Endothelial cell of umbilical vein (primary cell): Measurements from ENCODE around the gene MYH9. TPM values are rescaled to one million over a fixed set of nuclear protein-coding genes. Genes with fewer than 3 reads are reported as not detected.

Experiments
- BruUV-seq: library from RNA; stranded (reverse); fragments of 400-500 nt; replicated peaks from 2 replicates; lab custom pipeline; 2021; lab: Mats Ljungman, UMichigan
- CTCF ChIA-PET: fragments of 300-600, 350-600 bp; sonication (Branson Sonifier 250); formaldehyde crosslinking; loops from one replicate; lab custom pipeline; 2021; ENCODE audit warnings: antibody characterized with exemption, inconsistent platforms; lab: Charles Lee
- POLR2A ChIA-PET: fragments of 300-600, 350-600 bp; sonication (Branson Sonifier 250); formaldehyde crosslinking; loops from one replicate; lab custom pipeline; 2021; ENCODE audit warnings: antibody characterized with exemption, inconsistent platforms; lab: Charles Lee
- DNase-seq: peaks from one replicate; pipeline ENCODE4 v3.0.0-alpha.2; 2011; ENCODE audit warnings: low read depth, low spot score
- FAIRE-seq: peaks from 2 replicates; lab custom pipeline; 2011; peaks lifted over from hg19 to GRCh38; lab: Jason Lieb, UNC
- H2AFZ ChIP-seq: 2 replicates; pipeline ENCODE4 v1.6.0; 2012; ENCODE audit warnings: low read depth, low read length, control low read depth, inconsistent platforms
- H3K27ac ChIP-seq: 2 replicates; pipeline ENCODE4 v1.5.1; 2011; ENCODE audit warnings: low read depth, mild to moderate bottlenecking, control low read depth, low read length, moderate library complexity; ENCODE audit not compliant: insufficient read depth
- H3K27me3 ChIP-seq, 2 experiments: 2 replicates each; pipeline versions ENCODE4 v1.6.0 to v1.6.1; 2011; ENCODE audit warnings: low read length in 2 of 2, mixed read lengths in 1 of 2; ENCODE audit not compliant: control insufficient read depth in 2 of 2, insufficient read depth in 2 of 2
- H3K36me3 ChIP-seq, 2 experiments: 2 replicates in 1 of 2; 3 replicates in 1 of 2; pipeline ENCODE4 v1.5.1; 2011; ENCODE audit warnings: low read length in 2 of 2, mild to moderate bottlenecking in 1 of 2, moderate library complexity in 1 of 2; ENCODE audit not compliant: control insufficient read depth in 2 of 2, insufficient read depth in 2 of 2; ENCODE audit errors: extremely low read depth in 1 of 2
- H3K4me1 ChIP-seq: 3 replicates; pipeline ENCODE4 v1.5.1; 2011; ENCODE audit warnings: mild to moderate bottlenecking, low read length; ENCODE audit not compliant: control insufficient read depth, insufficient read depth; ENCODE audit errors: extremely low read depth
- H3K4me2 ChIP-seq: 2 replicates; pipeline ENCODE4 v1.6.1; 2011; ENCODE audit warnings: low read length, control low read depth, mixed read lengths; ENCODE audit not compliant: insufficient read depth
- H3K4me3 ChIP-seq, 3 experiments: fragments of 200-600 bp in 1 of 3; sonication (generic), shearing (Covaris generic) in 1 of 3; replicated peaks in 1 of 3; 2 replicates each; pipeline ENCODE4 v1.5.1; 2011 to 2016; ENCODE audit warnings: control low read depth in 3 of 3, low read length in 3 of 3, mild to moderate bottlenecking in 2 of 3, inconsistent platforms in 1 of 3, low read depth in 1 of 3, moderate library complexity in 1 of 3; ENCODE audit not compliant: insufficient read depth in 1 of 3
- H3K79me2 ChIP-seq: 2 replicates; pipeline ENCODE4 v1.6.0; 2012; ENCODE audit warnings: low read length, inconsistent platforms; ENCODE audit not compliant: control insufficient read depth, insufficient read depth
- H3K9ac ChIP-seq: replicated peaks from 2 replicates; pipeline ENCODE3; 2011; ENCODE audit warnings: low read length, control low read depth; ENCODE audit not compliant: insufficient read depth; ENCODE audit errors: extremely low read depth
- H3K9me1 ChIP-seq: replicated peaks from 3 replicates; pipeline ENCODE4 v1.6.0; 2011; ENCODE audit warnings: mild to moderate bottlenecking, low read length; ENCODE audit not compliant: control insufficient read depth, insufficient read depth; ENCODE audit errors: extremely low read depth
- H3K9me3 ChIP-seq: replicated peaks from 2 replicates; pipeline ENCODE4 v1.5.1; 2012; ENCODE audit warnings: low read length, inconsistent platforms; ENCODE audit not compliant: control insufficient read depth, insufficient read depth
- H4K20me1 ChIP-seq: replicated peaks from 2 replicates; pipeline ENCODE3; 2011; ENCODE audit warnings: mild to moderate bottlenecking, low read length; ENCODE audit not compliant: control insufficient read depth, insufficient read depth; ENCODE audit errors: extremely low read depth
- EZH2 ChIP-seq: IDR thresholded peaks from 2 replicates; pipeline ENCODE4 v1.6.1; 2012; ENCODE audit warnings: borderline replicate concordance, low read depth, mild to moderate bottlenecking, moderate library complexity, low read length, inconsistent platforms; ENCODE audit not compliant: severe bottlenecking
- FOS ChIP-seq: IDR thresholded peaks from 2 replicates; pipeline ENCODE4 v1.6.1; 2011; ENCODE audit warnings: mild to moderate bottlenecking, low read length, moderate library complexity, borderline replicate concordance; ENCODE audit not compliant: insufficient read depth
- GATA2 ChIP-seq: IDR thresholded peaks from 2 replicates; pipeline ENCODE4 v1.7.0; 2011; ENCODE audit warnings: low read depth, mild to moderate bottlenecking, moderate library complexity, mixed read lengths, low read length; ENCODE audit not compliant: insufficient read length, insufficient read depth
- JUN ChIP-seq: IDR thresholded peaks from 2 replicates; pipeline ENCODE4 v1.6.1; 2011; ENCODE audit warnings: borderline replicate concordance, low read depth; ENCODE audit not compliant: insufficient read length, insufficient read depth
- MYC ChIP-seq: IDR thresholded peaks from one replicate; pipeline ENCODE4 v1.6.1; 2011; ENCODE audit warnings: mild to moderate bottlenecking, low read depth, low read length
- POLR2A ChIP-seq: IDR thresholded peaks from 2 replicates; pipeline ENCODE4 v1.6.1; 2012; ENCODE audit warnings: low read depth, mild to moderate bottlenecking, control low read depth, low read length
- POLR2AphosphoS5 ChIP-seq: IDR thresholded peaks from 2 replicates; pipeline ENCODE4 v1.6.1; 2012; ENCODE audit warnings: low read depth, mild to moderate bottlenecking, control low read depth, low read length, moderate library complexity; ENCODE audit not compliant: insufficient read depth
- dilution Hi-C: fragments of 300-500 bp; cut with MboI; formaldehyde crosslinking; loops from one replicate; pipeline ENCODE4 v1.15.0; 2019; ENCODE audit warnings: low sequenced_read_pairs; ENCODE audit not compliant: extremely low pct_ligation_motif_present
- intact Hi-C: fragments of 100-400 bp; cut with micrococcal nuclease; formaldehyde crosslinking; loops from one replicate; pipeline ENCODE4 v1.10.0; 2022
- polyA plus RNA-seq, 4 experiments: library from polyadenylated mRNA; depleted of rRNA in 3 of 4; stranded (reverse) in 3 of 4; unstranded in 1 of 4; fragments of >200 nt; gene quantifications; 2 replicates each; pipeline versions ENCODE4 v1.2.1 to v1.2.3, GENCODE V29; 2011 to 2012; ENCODE audit warnings: missing spikeins in 1 of 4
- total RNA-seq: library from RNA; stranded (reverse); gene quantifications from 2 replicates; pipeline ENCODE4 v1.2.3, GENCODE V29; 2021
- TF ChIP-seq, protein P1 (sequence below), 2 donors: IDR thresholded peaks; 1 replicate in 1 of 2; 2 replicates in 1 of 2; pipeline ENCODE4 v1.5.1; 2011; ENCODE audit warnings: low read length in 2 of 2, mild to moderate bottlenecking in 2 of 2, moderate library complexity in 2 of 2, control low read depth in 1 of 2, inconsistent platforms in 1 of 2, low read depth in 1 of 2; ENCODE audit not compliant: insufficient read depth in 1 of 2; ENCODE audit errors: extremely low read depth in 1 of 2
- TF ChIP-seq, protein P2 (sequence below): IDR thresholded peaks from 2 replicates; pipeline ENCODE4 v1.6.1; 2011; ENCODE audit not compliant: insufficient read depth, insufficient read length

MYH9 gene
- total and polyA plus RNA-seq, 2 donors (not counting 3 experiments of a cell fraction or from before 2014, with no cell fraction given): 188 to 1,413 TPM

DNA sequence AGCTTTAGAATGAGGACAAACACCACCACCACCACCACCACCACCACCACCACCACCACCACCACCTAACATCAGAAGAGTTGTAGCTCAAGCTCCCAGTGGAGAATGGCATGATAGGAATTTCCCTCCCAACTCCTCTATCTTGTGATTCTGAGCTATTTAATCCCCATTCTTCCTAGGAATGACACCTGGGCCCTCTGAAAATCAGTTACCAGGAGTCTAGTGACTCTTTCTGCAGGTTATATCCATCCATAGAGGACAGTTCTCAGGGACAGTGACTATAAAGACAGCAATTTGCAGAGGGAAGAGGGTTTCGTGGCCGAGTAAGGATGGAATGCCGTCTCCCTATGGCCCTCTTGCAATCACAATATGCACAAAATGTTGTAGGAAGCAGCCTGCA, 27.8 kb downstream of the MYH9 start:
- Histone ChIP-seq H3K79me2 (peaks cover 96% of the 10 kb centered on the region), H3K27me3 (no peaks in the 10 kb centered on the region), H3K4me2 (no peak overlapping the region), H3K9me3 (no peaks in the 10 kb centered on the region), H3K9me1 (no peaks in the 10 kb centered on the region), H3K4me3 (no peak overlapping the region), H3K4me1 (peaks cover 89% of the 10 kb centered on the region), H4K20me1 (peaks cover 7% of the 10 kb centered on the region), H2AFZ (no peak overlapping the region), H3K36me3 (peaks cover 6 to 8% of the 10 kb centered on the region in 2 experiments), H3K9ac (no peak overlapping the region), H3K27ac (no peak overlapping the region)
- intact Hi-C loops: no loop called here
- ChIA-PET POLR2A (interaction anchor here (0.6 to 0.9 kb wide), 3 partner anchors 20 to 93 kb away, joined by 6 to 11 read pairs (median 11); no protein-coding TSS in a partner anchor), CTCF (interaction anchor here (0.6 to 3.0 kb wide), 3 partner anchors 15 to 127 kb away, joined by 3 to 16 read pairs (median 3); no protein-coding TSS in a partner anchor)
- no peak for DNase-seq
- no TSS peak for BruUV-seq
- dilution Hi-C loops: no loop called here
- no peak for FAIRE-seq
- TF ChIP-seq GATA2 (no peak), EZH2 (no peak), MYC (no peak), JUN (no peak), POLR2A (no peak), POLR2AphosphoS5 (no peak), FOS (no peak)
- TF ChIP-seq, protein P1, sequence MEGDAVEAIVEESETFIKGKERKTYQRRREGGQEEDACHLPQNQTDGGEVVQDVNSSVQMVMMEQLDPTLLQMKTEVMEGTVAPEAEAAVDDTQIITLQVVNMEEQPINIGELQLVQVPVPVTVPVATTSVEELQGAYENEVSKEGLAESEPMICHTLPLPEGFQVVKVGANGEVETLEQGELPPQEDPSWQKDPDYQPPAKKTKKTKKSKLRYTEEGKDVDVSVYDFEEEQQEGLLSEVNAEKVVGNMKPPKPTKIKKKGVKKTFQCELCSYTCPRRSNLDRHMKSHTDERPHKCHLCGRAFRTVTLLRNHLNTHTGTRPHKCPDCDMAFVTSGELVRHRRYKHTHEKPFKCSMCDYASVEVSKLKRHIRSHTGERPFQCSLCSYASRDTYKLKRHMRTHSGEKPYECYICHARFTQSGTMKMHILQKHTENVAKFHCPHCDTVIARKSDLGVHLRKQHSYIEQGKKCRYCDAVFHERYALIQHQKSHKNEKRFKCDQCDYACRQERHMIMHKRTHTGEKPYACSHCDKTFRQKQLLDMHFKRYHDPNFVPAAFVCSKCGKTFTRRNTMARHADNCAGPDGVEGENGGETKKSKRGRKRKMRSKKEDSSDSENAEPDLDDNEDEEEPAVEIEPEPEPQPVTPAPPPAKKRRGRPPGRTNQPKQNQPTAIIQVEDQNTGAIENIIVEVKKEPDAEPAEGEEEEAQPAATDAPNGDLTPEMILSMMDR (IDR thresholded peaks at IDR 0.05; ENCODE audit: extremely low read depth in 1 of 2, insufficient read depth in 1 of 2, low read depth in 1 of 2, low read length in 2 of 2): no peak
- TF ChIP-seq, protein P2, sequence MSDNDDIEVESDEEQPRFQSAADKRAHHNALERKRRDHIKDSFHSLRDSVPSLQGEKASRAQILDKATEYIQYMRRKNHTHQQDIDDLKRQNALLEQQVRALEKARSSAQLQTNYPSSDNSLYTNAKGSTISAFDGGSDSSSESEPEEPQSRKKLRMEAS: no peak
